ENCODE measurements around the gene CCDC187.
"Not testable (repeated sequence)": the region's sequence is repeated elsewhere in the genome, so short reads cannot be mapped to it uniquely, and the experiment has no call there.

The CCDC187 gene

DNA sequence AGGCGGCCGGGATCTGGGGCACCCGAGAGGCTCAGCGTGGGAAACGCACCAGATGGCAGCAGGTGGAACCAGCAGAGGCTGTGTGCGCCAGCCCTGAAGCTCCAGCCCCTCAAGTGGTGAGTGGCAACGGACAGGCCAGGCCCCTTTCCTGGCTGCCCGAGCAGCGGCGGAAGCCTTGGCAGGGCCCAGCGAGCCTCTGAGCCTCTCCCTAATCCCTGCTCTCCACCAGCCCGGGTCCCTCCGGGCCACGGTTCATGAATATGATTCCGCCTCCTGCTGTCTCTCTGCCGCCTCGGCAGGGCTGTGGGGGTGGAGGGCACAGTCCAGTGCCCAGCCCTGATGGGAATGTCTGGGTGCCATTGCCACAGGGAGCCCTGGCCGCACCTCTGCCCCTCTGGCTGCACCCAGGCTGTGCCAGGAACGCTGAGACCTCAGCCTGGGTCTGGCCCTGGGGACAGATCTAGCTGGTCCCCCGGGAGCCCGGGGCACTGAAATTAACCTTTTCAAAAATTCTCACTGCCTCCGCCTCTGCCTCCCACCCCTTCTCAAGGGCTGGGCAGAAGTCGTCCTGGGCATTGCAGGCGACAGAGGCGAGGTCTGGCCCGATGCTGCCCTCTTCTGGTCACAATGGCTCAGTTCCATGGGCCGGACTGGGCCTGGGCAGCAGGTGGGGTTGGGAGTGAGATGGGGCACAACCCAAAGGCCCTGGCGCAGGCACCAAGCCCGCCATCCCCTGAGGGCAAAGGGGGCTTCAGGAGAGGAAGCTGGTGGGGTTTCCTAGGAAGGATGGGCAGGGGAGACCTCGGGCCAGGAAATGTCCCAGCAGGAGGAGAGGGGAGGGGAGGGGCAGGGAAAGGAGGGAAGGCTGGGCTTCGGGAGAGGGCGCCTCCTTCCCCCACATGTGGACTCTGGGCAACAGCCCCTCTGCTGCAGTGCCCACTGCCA is 20.3 kb downstream of the CCDC187 start:
- peak; percentile 64 for DNase-seq

- DNase-seq, result no peak
Observed at GRCh38 chr9:136282272-136282861, 21.5 kb downstream of the CCDC187 start.

DNA sequence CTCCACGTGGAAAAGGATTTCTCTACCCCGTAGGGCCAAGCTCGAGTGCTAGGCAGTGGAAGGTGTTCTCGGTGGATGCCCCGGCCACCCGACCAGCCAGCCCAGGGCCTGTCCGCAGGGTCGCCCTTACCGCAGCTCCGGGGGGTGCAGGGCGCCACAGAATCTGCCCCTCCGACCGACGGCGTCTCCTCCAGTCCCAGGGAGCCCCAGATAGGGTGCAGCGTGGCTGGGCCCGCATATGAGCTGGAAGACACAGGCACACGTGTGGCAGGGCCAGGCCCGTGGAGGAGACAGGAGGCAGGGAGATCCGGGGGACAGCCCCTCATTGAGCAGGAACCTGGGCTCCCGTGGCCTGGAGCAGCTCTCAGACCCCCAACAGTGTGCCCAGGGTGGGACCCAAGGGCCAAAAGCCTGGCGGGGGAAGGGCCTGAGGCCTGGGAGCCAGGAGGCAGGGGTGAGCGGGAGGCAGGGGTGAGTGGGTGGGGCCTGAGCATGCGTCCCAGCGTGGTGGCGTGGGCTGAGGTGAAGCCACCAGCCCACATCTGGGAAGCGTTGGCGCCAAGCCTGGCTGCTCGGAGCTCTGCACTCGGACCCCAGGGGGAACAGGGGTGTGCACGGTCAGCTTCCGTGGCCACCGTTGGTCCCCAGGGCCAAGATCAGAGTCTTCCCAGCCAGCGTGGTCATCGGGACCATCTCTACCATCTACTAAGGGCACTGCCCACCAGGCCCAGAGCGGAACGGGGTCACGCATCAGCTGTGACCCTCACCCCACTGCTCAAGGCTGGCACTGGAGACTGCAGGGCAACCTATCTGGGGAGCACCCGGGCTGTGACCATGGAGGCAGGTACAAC is 22.2 kb downstream of the CCDC187 start:
- DNase-seq, result no peak

DNA sequence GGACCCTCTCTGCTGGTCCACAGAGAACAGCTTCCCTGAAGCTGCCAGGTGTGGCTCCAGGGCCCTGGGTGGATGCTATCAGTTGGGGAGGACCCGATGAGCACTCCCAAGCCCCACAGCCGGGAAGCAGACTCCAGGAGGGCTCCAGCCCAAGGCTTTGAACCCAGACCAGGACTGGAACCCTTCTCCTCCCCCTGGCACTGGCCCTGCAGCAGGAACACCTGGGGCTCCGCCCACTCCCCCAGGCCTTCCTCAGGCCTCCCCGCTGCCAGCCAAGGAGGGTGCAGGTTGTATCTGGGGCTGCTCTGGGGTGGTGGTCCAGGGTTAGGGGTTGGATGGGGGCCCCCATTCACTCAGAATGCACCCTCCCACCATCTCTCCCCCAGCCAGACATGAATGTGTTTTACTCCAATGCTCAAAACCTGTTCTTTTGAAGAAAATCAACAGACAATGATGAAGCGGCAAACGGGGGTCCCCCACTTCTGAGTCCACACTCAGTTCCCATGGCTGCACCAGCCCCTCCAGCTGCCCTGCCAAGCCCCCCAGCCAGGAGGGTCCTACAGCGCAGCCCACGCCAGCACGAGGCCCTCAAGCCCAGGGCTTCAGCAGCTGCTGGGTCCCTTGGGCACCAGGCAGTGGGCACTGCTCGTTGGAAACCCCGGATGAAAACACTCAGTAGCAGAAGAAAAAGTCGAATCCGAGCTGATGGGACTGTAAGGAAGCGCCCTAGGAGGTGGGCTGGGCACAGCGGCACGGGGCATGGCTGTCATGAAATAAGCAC is 23.2 kb downstream of the CCDC187 start:
- no peak for DNase-seq

DNA sequence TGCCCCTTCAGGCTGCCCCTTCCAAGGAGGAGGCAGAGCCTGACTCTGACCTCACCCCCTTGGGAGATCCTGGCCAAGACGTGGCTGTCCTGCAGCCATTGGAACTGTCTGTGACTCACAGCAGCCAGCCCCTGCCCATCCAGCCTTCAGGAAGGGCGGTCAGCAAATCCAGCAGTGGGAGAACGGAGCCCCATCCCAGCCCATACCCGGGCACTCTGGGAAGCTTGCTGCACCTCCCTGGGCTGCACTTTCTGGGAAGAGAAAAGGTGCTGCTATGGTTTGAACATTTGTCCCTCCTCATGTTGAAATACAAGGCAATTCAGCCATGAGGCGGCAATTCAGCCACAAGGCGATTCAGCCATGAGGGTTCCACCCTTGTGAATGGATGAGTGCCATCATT is 24.4 kb downstream of the CCDC187 start:
- DNase-seq, result no peak

- DNase-seq, result no peak
Observed at GRCh38 chr9:136278894-136279293, 25.0 kb downstream of the CCDC187 start.

DNA sequence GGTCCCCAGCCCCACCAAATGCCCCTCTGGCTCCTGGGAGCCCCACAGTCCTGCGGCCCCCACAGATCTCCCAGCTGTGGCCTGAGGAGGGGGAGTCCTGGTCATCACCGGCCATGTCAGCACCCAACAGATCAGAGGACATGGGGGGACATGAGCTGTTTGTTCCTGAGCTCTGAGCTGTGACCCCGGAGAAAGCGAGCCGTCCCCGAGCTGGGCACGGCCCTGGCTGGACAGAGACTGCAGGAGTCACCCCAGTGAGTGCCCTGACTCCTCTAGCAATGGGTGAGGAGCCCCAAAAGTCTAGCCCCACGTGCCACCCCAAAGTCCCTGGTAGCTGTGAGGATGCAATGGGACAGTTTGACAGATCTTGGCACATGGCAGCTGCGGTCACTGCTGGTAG is 25.7 kb downstream of the CCDC187 start:
- DNase-seq, result no peak

GRCh38 chr9:136277746-136278145 is 26.1 kb downstream of the CCDC187 start:
- no peak for DNase-seq

DNA sequence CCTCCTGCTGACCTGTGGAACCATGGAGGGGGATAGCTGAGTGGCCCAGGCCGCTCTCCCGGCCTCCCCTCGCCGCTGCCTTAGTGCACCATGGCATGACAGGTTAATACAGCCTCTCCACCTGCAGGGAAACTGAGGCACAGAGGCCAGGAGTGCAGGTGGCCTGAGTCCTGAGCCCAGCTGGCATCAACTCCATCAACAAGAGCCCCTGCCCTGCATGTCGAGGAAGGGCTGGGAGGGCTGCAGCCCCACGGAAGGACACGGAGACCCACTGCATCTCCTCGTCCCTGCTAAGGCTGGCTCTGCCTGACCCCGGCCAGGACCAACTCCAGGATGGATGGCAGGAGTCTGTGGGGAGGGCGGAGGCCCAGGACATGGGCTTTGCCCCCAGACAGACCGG is 27.2 kb downstream of the CCDC187 start:
- DNase-seq, result no peak

- no peak for DNase-seq
Observed at GRCh38 chr9:136275655-136276429, 28.1 kb downstream of the CCDC187 start.

DNA sequence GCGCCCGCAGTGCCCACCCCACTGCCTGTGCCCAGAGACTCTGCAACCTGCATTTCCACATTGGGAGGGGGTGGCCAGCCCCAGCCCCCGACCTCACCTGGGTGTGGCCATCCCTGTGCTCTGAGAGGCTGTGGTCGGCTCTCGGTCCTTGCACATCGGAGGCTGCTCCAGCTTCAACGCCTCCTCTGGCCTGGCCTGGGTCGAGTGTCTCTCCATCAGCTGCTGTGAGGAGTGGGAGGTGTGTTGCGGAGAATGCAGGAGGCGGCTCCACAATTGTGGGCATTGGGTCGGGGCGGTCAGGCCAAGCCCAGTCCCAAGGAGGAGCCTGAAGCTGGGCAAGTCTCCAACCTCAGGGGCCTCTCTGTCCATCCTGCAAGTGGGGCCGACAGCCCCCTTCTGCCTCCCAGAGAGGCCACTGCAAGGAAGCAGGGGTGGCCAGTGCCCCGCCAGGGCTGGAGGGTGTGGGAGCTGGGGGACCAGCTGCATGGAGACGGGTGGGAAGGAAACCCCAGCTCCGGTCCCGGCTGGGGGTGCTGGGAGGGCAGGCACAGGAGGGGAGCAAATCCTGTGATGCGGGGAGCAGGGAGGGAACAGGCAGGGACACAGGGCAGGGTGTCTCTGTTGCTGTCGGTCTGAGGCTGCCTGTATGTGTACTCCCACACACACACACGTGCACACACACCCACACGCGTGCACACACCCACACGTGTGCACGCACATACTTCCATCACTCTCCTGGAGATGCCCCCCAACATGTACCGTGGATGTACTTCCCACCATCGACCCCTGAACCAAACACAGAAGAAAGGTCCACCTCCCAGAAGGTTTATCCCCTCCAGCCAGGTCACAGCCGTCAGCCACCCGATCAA is 28.9 kb downstream of the CCDC187 start:
- no peak for DNase-seq

- DNase-seq, result no peak
Observed at GRCh38 chr9:136273921-136274785, 29.7 kb downstream of the CCDC187 start.

GRCh38 chr9:136273244-136273865 is 30.5 kb downstream of the CCDC187 start:
- DNase-seq, result no peak

- no peak for DNase-seq
Observed at GRCh38 chr9:136270173-136270705, 33.7 kb downstream of the CCDC187 start.

DNA sequence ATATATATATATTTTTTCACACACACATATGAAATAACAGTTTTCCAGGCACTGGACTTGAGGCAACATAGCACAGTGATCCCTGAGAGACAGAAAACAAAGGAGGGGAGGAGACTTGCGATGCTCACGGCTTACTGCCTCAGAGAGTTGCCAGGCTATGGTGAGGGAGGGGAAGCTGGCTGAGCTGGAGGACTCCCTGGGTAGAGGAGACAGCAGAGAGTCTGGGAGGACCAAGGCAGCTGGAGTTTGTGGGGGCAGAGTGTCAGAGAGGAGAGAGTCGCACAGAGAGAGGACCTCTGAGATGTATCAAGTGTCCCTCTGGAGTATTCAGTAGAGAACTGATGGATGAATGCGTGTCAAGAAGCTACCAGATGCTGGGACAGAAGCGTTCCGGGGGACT is 35.2 kb downstream of the CCDC187 start:
- DNase-seq, result no peak

- no peak for DNase-seq
Observed at GRCh38 chr9:136268318-136268717, 35.6 kb downstream of the CCDC187 start.

DNA sequence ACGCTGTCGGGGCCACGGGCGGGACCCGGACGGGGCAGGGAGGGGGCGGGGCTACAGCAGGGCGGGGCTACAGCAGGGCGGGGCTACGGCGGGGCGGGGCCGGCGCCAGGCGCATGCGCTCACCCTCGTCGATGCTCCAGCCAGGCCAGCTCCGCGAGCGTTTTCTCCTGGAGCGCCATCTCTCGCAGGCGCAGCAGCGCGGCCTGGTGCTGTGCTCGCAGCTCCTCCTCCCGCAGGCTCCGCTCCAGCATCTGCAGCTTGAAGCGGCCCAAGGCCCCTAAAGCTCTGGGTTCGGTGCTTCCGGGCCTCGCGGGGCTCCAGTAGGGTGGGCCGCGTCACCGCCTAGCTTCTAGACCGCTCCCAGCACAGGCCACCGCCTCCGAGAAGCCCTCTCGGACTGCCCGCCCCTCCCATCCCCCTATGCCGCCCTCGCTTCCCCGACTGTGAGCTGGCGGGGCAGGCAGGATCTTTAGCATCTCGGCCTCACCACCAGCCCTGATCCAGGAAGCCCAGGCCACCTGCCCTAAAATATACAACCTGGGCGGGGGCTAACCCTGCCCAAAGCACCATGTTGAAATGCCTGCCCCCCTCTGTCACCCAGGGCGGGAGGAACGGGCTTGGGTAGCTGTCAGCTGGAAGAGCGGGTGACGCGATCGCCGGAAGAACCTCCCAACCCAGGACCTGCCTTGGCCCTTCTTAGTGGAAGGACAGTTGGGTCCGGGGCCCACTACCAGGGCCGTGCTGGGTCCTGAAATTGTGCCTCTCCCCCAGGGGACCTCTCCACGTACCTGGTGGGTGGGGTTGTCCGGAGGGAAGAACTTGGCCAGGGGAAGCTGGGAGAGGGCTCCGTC is 36.4 kb downstream of the CCDC187 start:
- no peak for DNase-seq

DNA sequence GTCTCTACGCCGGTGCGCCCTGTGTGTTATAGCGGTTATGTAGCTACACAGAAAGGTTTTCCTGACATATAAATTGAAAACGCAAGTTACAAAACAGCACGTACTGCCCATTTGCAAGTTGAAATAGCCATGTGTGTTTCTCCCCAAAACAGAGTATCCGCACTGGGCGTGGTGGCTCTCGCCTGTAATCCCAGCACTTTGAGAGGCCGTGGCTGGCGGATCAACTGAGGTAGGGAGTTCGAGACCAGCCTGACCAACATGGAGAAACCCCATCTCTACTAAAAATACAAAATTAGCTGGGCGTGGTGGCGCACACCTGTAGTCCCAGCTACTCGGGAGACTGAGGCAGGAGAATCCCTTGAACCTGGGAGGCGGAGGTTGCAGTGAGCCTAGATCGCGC is 37.3 kb downstream of the CCDC187 start:
- DNase-seq, result not testable (repeated sequence)
